ENCODE measurements around the gene ATXN10. TPM values are rescaled to one million over a fixed set of nuclear protein-coding genes. Genes with fewer than 3 reads are reported as not detected.
"Not testable (repeated sequence)": the region's sequence is repeated elsewhere in the genome, so short reads cannot be mapped to it uniquely, and the experiment has no call there.

ATXN10 gene
- total RNA-seq, 1 donor from 2014 or later = 84.2 TPM

DNA sequence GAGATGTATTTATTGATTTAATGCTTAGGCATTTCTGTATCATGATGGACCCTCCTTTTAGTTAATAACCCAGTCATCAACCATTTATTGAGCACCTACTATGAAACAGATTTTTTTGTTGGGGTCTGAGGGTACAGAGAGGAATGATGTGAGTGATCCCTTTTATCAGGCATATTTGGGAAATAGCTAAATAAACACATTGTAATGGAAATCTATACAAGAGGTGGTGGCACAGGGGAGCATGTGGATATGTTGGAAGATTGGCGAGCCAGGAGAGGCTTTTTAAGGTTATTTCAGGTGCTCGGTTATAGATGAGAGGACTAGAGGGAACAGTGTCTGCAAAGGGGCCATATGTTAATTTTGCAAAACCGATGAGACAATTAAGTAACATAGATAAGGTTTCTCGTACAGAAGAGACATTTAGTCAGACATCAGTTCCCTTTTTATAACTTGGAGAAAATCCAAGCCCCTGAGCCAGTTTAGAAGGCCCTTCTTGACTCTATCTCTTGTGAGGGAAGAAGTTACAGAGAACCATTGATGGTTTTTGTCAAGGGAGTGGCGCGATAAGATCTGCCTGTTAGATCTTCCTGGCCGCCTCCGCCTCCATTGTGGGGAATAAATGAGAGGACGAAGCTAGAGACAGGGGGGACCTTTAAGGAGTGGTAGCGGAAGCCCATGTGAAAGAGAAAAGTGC is 2.0 kb downstream of the ATXN10 start:
- intact Hi-C loops (cut with micrococcal nuclease) = loop anchor here (5.0 to 10.0 kb wide), 3 partner anchors 261 to 429 kb away; partner anchors contain the start of genes KIAA0930, RIBC2 and SMC1B

DNA sequence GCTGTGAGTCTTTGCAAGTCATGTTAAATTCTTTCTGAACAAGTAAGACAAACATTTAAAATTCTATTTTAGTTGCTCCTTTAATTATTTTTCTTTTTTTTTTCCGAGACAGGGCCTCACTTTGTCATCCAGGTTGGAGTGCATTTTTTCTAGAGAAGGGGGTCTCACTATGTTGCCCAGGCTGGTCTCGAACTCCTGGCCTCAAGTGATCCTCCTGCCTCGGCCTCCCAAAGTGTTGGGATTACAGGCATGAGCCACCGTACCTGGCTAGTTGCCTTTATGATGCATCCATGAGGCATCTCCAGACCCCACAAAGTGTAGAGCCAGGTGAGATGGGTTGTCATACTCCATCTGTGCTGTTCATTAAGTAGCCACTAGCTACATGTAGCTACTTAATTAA is 4.4 kb downstream of the ATXN10 start:
- intact Hi-C loops (cut with micrococcal nuclease) = loop anchor here (10.0 kb wide), 1 partner anchor 431 kb away; the partner anchor contains the start of gene KIAA0930

DNA sequence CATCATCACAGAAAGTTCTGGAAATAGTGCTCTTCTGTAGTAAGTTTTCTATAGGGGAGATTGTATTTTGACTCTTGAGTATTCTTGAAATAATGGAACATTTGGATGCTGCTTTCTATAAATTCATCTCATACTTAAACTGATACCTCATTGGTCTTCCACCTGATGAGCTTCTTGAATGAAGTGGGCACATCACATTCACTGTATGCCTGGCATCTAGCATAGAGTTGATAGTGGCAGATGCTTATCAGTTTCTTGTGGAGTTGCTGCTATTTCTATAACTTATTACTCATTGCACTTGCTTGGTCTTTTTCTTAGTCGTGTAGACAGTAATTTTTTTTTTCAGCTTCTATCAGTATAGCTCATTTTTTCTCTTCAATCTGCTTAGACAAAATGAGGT is 5.4 kb downstream of the ATXN10 start:
- intact Hi-C loops (cut with micrococcal nuclease) = loop anchor here (10.0 kb wide), 1 partner anchor 432 kb away; the partner anchor contains the start of gene KIAA0930

DNA sequence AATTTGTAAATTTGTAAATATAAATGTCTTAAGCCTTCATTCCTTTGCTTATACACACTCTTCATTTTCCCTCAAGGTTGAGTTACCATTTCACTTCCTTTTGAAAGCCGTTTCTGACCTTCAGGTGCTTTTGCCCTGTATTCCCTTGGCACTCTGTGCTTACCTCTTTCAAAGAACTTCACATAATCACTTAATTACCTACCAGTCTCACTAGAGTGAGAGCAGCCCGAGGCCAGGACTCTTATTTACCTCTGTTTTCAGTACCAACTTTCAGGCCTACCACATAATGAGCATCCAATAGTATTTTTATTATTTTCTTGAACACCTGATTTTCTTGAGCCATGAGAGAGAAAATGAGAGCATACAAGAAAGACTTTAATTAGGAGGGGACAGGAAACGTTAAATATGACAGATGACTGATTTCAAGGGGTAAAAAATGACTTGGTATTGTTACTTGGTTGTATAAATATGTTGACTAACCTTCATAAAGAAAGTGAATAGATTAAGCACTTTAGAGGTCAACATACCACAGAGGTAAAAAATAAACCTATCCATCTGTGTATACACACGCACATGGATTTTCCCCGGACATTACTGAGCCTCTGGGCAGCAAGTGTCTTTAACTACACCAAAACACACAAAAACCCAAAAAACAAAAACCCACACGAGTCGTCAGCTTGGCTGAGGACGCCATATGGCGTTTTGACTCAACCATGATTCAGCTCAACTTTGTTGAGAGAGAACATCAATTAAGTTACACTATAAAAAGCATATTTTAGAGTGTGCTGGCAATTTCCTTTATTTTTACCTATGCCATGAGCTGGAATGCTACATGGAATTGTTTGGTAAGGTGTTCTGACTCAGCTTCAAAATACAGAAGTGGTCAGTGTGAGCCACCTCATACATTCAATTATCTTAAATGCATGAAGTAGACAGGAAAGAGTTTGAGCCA is 7.6 kb downstream of the ATXN10 start:
- intact Hi-C loops (cut with micrococcal nuclease) = loop anchor here (10.0 kb wide), 1 partner anchor 434 kb away; the partner anchor contains the start of gene KIAA0930

DNA sequence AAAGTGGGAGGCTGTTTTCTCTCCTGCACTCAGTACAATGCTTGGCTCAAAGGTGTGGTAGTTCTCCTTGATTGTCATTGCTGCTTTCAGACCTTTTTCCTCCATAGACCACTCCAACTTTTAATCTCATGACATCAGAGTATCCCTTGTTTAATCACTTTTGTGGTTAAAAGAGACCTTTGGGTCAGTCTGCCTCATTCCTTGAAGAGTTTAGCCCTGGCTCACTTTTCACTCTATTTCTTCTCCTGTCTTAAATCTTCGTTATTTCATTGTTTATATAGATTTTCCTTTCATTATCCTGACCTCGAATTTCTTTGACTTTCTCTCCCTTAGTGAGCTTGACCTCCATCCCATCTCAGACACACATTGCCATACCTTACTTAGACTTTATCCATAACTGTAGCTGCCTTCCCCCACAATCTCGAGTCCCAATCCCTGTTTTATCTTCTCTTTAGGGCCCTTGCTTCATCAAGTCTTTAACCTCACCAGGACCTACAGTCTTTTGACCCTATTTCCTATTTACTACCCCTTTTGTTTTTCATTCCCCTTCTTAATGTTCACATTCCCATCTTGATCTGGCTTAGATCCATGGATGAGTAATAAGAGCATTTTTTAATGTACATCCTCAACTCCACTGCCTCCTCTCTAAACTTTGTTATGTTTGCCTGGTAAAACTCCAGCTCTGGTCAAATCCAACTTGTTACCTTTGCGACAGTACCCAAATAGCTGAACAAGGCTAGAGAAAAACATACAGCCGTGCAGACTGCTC is 9.5 kb downstream of the ATXN10 start:
- intact Hi-C loops (cut with micrococcal nuclease) = no loop called here

DNA sequence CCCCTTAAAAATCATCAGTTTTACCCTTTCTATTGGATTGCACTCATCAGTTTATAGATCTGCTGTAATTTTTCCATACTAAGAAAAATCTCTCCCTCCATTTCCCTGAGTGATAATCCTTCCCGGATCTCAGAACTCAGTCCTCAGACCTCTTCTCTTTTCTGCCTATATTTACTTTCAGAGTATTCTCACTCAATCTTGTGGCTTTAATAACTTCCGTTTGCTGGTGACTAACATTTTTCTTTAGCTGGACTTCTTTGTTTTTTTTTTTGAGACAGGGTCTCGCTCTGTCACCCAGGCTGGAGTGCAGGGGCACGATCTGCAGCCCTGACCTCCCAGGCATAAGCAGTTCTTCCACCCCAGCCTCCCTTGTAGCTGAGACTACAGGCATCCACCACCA is 10.4 kb downstream of the ATXN10 start:
- intact Hi-C loops (cut with micrococcal nuclease) = no loop called here

DNA sequence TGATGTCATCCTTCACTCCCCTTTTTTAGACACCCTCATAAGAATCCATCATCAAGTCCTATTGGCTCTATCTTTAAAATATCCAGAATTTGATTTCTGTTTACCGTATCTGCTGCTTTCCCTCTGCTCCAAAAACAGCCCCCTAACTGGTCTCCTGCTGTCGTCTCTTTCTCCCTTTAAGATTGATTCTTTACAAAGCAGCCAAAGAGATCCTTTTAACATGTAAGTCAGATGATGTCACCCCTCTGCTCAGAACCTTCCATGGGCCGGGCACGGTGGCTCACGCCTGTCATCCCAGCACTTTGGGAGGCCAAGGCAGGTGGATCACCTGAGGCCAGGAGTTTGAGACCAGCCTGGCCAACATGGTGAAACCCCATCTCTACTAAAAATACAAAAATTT is 11.1 kb downstream of the ATXN10 start:
- intact Hi-C loops (cut with micrococcal nuclease) = not testable (repeated sequence)

DNA sequence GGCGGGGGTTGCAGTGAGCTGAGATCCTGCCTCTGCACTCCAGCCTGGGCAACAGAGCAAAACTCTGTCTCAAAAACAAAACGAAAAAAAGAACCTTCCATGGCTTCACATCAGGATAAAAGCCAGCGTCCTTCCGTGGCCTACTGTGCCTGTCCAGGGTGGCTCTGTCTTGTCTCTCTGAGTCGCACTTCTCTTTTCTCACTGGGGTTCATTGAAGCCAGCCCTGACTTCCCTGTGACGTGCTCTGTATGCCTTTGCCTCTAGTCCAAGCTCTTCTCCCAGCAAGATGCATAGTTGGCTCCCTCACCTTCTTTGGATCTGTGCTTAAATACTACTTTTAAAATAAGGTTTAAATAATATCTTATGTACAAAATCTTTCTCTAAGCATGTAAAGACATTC is 11.6 kb downstream of the ATXN10 start:
- intact Hi-C loops (cut with micrococcal nuclease) = no loop called here

DNA sequence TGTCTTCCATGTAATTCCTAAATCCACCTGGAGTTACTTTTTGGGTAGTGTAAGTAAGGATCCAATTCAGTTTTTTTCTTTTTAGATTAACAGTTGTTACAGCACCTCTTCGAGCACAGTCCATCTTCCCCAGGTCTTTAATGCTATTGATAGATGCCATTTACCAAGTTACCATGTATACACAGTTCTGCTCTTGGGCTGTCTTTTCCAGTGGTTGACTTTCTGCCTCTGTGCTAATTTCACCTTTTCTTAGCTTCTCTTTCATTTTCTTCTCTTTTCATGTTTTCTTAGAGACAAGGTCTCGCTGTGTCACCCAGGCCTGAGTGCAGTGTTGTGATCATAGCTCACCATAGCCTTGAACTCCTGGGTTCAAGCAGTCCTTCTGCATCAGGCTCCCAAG is 12.0 kb downstream of the ATXN10 start:
- intact Hi-C loops (cut with micrococcal nuclease) = no loop called here

DNA sequence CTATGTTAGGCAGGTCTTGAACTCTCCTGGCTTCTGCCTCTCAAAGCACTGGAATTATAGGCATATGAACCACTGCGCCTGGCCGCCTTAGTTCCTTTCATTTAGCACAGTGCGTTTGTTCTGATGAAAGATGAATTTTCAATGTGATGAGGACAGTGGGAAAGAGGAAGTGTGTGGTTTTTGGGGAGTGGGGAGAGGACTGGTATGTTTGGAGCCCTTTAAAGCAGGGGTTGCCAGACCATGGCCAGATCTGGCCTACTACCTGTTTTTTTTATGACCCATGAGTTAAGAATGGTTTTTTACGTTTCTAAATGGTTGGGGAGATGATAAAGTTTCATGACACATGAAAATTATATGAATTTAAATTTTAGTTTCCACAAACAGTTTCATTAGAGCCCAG is 12.5 kb downstream of the ATXN10 start:
- intact Hi-C loops (cut with micrococcal nuclease) = no loop called here

DNA sequence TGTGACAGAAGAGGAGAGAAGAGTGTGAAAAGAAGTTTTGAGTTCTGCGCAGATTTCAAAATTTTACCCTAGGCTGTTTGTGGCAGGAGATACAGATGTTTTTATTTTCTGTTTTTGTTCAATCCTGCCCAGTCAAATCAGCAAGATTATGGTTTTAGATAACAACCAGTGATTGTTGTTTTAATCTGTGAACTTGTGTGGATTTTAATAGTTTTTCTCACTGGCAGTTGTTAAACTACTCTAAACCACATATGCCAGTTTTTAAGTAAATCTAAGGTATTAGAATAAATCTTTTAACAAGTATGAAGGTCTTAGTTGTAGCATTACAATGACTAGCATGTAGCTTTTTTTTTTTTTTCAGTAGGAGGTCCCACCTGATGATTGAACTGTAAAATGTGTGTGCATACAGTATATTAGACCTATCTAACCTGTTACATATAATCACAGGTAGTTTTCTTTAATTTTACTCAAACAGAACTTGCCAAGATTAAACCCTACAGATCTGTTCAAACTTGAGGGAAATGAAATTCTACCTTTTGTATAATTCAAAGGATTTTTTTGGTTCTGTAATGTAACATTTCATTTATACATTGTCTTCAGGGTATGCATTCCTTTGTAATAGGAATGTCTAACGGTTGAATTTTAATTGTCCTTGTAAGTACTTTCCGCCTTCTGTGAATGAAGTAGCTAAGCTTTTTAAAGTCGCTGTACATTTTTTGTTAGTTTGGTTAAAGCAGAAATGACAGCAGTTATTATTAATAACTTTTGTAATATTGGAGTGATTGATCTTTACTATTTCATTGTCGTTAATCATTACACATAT is 13.3 kb downstream of the ATXN10 start:
- intact Hi-C loops (cut with micrococcal nuclease) = no loop called here

DNA sequence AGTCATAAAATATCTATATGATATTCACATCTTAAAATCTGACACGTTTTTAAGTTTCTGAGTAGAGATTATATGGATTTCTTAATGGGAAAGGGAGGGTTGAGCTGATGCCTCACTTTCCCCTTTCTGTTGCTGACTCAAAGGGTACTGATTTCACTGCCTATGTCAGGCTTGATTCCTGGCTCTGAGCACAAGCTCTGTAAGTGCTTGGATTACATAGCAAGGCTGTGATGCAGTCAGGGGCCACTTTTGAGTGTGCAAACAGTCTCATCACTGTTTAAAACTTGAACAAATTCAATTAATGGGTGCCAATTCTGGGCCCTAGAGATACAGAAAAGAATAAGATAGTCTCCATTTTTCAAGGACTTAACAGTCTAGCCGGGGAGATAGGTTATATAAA is 14.4 kb downstream of the ATXN10 start:
- intact Hi-C loops (cut with micrococcal nuclease) = no loop called here

DNA sequence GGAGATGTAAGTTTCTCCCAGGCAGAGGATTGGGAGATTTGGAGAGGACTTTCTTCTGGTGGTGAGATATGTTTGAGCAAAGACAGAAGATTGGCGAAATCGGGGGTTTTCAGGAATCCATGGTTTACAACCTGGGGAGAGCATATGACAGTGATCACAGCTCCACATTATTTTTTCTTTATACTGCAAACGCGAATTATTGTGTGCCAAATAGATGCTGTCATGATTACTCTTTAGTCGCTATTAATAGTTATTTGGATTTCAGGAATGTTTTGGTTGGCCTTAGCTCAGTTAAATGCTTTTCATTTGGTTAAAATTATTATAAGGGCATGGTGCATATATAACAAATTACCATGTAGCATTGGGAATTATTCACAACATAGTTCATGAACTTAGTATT is 15.2 kb downstream of the ATXN10 start:
- intact Hi-C loops (cut with micrococcal nuclease) = no loop called here

DNA sequence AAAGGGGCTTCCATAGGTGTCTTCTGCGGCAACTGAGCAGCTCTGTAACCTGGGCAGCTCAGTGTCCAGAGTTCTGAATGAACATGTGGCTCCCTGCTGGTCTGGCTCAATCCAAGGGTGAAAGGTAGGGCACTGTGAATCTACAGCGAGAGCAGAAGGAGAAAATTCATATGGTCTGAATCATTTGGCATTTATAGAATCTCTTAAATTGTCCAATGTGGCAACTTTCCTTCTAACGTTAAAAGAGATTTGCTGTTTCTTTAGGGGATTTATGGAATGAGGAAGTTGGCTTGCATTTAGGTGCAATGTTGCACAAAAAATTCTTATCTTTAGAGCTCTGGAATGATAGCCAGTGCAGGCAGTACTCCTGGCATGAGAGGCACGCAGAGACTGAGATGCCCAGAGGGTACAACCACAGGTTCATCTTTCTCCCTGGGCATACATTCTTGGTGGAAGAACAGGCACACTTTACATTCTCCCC is 17.0 kb downstream of the ATXN10 start:
- intact Hi-C loops (cut with micrococcal nuclease) = no loop called here

DNA sequence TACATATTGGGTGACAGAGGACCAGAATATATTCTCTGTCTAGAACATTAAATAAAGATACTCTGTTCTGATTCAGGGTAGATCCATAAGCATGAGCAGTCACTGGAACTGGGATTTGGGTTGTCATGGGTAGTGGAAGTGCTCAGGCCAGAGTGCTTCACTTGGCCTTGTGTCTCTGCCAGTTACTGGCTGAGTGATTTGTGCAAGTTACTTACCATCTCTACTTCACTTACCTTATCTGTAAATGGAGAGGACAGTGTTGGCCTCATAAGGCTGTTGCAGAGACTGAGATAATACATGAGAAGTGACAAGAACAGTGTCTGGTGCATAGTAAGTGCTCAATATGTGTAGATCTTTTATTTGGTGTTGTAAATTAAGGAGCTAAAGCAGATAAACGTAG is 17.6 kb downstream of the ATXN10 start:
- intact Hi-C loops (cut with micrococcal nuclease) = no loop called here

DNA sequence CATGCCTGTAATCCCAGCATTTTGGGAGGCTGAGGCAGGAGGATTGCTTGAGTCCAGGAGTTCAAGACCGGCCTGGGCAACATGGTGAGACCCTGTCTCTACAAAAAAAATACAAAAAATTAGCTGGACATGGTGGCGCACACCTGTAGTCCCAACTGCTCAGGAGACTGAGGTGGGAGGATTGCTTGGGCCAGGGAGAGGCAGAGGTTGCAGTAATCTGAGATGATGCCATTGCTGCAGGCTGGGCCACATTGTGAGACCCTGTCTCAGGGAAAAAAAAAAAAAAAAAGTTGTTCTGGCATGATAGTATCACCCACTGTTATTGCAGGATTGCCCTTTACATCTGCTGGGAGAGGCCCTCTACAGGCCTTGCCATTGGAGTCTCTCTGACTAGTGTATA is 18.4 kb downstream of the ATXN10 start:
- intact Hi-C loops (cut with micrococcal nuclease) = no loop called here

DNA sequence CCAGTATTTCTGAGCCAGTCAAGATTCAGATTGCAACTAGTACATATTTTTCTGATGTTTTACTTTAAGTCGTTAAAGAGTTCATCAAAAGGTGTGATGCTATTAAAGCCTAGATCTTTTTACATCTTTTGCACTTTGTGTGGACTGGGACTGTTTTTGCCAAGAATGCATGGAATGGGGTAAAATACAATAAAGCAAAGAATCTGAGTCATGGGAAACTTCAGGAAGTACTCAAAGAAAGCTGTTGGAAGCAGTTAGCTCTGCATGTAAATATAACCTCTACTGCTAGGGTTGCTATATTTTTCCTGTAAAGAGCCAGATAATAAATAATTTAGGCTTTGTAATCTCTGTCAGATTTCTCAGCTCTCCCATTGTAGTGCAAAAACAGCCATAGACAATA is 20.9 kb downstream of the ATXN10 start:
- intact Hi-C loops (cut with micrococcal nuclease) = no loop called here

DNA sequence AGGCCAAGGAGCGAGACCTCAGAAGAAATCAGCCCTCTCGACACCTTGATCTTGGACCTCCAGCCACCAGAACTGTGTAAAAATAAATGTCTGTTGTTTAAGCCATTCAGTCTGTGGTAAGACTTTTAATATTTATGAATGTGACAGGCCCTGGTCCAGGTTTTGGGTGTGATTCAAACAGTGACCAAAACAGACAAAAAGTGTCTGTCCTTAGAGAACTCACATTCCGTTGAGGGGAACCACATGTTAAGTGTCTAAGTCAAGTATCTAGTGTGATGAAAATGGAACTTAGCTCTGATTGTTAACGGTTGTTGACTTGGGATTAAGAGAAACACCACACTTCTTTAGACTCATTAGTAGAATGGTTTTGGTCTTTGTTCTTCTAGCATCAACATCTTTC is 22.2 kb downstream of the ATXN10 start:
- intact Hi-C loops (cut with micrococcal nuclease) = no loop called here

DNA sequence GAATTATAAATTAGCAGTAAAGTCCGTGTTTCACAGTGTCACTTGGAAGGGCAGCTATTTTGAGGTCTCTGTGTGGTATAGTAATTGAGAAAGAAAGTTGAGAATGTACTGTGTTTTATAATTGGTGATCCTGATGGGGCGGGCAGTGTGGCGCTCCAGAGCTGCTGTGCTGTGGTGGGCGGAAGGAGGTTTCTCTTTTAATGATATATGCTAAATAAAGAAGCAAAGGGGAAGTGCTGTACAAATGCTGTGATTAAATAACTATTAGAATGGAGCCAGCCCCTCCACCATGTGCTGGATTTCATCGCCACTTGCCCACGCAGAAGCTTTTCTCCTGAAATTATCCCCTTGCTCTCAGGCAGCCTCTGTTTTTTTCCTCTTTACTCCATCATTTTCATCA is 24.6 kb downstream of the ATXN10 start:
- intact Hi-C loops (cut with micrococcal nuclease) = no loop called here

DNA sequence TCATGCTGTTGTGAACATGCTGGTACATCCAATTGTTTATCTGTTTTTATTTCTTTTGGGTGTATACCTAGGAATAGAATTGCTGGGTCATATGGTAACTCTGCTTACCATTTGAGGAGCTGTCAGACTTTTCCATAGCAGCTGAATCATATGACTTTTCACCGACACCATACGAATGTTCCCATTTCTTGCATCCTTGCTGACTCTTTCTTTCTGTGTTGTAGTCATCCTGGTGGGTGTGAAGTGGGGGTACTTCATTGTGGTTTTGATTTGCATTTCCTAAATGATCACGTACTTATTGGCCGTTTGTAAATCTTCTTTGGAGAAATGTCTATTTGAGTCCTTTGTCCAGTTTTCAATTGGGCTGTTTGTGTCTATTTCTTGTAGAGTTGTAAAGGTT is 26.5 kb downstream of the ATXN10 start:
- intact Hi-C loops (cut with micrococcal nuclease) = no loop called here

DNA sequence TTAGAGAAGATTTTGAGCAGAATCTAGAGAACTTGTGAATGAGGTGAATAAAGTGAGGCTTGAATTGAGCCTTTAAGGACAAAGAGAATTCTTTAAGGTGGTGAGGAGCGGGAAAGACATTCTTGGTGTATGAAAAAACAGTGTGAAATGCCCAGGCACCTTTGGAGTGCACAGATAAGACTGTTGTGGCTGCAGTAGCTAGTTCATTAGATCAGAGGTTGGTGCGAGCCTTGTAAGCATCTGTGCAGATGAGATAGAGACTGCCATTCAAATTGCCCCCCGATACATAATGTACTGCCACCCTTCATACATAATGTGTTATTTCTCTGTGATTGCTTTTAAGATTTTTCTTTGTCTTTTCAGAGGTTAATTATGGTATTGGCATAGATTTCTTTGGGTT is 31.3 kb downstream of the ATXN10 start:
- intact Hi-C loops (cut with micrococcal nuclease) = no loop called here

Measured in T-helper 1 cell treated with Interleukin-12 subunit alpha and Interleukin-12 subunit beta and Interleukin-4 antibody, amounts not matched to agents 30 ng/mL and 1 ng/mL, for 36 hours (primary cell).